T-helper 17 cell (primary cell): ENCODE results near the gene B4GALT6. TPM values are rescaled to one million over a fixed set of nuclear protein-coding genes. Genes with fewer than 3 reads are reported as not detected.
A peak's percentile ranks its signal among the peaks of the same experiment; 100 is the strongest.

ENCODE experiments used
- ATAC-seq: fragments of 150-1000 bp; cut with Tn5 transposase; 2 replicates; pipeline ENCODE4 v1.10.0; 2021; ENCODE audit warnings: mild to moderate bottlenecking, moderate library complexity
- DNase-seq, 3 donors: peaks; one replicate each; pipeline versions ENCODE4 v3.0.0 to v3.0.0-alpha.2; 2020 to 2021
- H3K9me3 ChIP-seq: one replicate; pipeline ENCODE4 v1.7.0; 2013; ENCODE audit warnings: low read length, mild to moderate bottlenecking; ENCODE audit not compliant: control insufficient read depth, poor library complexity, severe bottlenecking
- H3K27ac Mint-ChIP-seq: one replicate; pipeline ENCODE4 v1.8.0; 2022; ENCODE audit warnings: mild to moderate bottlenecking, moderate library complexity, mixed read lengths
- H3K27me3 Mint-ChIP-seq: one replicate; pipeline ENCODE4 v1.8.0; 2022; ENCODE audit warnings: mixed read lengths
- H3K36me3 Mint-ChIP-seq: one replicate; pipeline ENCODE4 v1.8.0; 2022; ENCODE audit warnings: low read depth, mixed read lengths
- H3K4me1 Mint-ChIP-seq: one replicate; pipeline ENCODE4 v1.8.0; 2022; ENCODE audit warnings: mild to moderate bottlenecking, mixed read lengths
- H3K4me3 Mint-ChIP-seq: one replicate; pipeline ENCODE4 v1.8.0; 2022; ENCODE audit warnings: mild to moderate bottlenecking, moderate library complexity, mixed read lengths
- total RNA-seq, 4 donors: library from RNA in 2 of 4; stranded (reverse) in 2 of 4; gene quantifications; one replicate each; pipeline ENCODE4 v1.2.3 and lab custom pipeline; 2022 to 2026

The B4GALT6 gene
- total RNA-seq, 2 donors from 2014 or later = 0.10 to 2.3 TPM

DNA sequence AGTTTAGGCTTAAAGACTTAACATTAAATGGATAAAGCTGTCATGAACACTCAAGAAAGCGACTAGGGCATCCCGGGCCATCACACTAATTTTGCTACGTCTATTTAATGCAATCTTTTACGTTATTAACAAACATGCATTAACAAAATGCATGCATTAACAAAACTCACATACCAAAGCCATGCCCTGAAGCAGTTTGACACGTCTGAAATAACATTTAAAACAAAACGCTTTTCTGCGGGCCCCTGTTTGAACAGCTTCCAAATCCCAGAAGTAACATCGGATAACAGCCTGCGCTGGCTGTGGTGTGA is 458 bp downstream of the B4GALT6 start:
- ATAC-seq (no peak), DNase-seq (no peak)
- peaks cover 58% of the 10 kb centered on the region for H3K27me3 Mint-ChIP-seq
- H3K36me3 Mint-ChIP-seq = peaks cover 7% of the 10 kb centered on the region
- H3K27ac Mint-ChIP-seq = no peak overlapping the region
- peaks cover 13% of the 10 kb centered on the region for H3K4me1 Mint-ChIP-seq
- peak overlapping the region; percentile 93 for H3K4me3 Mint-ChIP-seq
- H3K9me3 ChIP-seq = no peaks in the 10 kb centered on the region

DNA sequence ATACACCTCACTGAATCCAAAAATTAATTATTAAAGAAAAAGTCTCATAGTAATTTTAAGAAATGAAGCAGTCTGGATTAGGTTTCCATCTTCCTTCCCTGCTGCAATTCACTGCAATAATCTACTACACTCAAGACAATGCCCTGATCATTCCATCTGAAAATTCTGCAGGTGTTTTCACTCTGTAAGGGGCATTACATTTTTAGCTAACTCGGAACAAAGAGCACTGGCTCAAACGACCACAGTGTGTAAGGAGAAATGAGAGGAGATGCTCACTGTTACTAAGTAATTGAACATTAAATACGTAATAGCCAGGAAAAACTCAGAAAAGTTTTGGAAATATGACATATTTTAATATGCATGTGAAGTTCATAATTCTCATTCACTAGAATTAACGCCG is 1.3 kb downstream of the B4GALT6 start:
- Mint-ChIP-seq H3K27ac (no peak overlapping the region), H3K4me3 (peak overlapping the region; percentile 93), H3K4me1 (peaks cover 13% of the 10 kb centered on the region), H3K36me3 (peaks cover 7% of the 10 kb centered on the region), H3K27me3 (peaks cover 65% of the 10 kb centered on the region)
- DNase-seq (no peak), ATAC-seq (no peak)
- no peaks in the 10 kb centered on the region for H3K9me3 ChIP-seq

DNA sequence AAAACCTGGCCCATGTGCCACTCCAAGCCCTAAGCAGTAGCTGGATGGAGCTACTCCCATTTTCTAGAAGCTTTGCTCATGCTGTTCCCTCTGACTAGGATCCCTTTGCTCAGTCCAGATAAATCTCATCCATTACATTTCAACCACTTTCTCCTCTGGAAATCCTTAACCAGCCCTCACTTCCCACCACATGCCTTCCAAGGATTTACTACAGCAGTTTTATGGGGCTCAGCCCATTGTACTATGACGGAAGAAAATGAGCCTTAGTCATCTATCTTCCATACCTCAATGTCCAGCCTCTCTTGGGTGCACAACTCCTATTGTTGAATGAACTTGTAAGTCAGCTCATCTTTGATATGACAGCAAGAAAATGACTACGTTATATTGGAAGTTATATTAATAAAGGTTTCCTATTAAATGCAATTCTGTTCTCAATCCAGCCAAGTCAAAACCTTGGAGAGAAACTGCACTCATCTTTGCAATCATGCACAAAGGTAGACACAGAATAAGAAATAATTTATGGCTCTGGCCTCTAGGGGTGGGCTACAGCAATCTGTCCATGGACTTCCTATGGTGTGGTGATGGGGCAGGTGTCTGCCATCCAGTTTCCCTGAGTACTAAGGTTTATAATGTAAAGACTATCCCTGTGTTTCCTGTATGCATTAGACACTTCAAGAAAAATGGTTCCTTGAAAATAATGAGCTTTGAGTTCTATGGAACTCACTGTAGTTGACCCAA is 3.4 kb downstream of the B4GALT6 start:
- Mint-ChIP-seq H3K4me1 (peaks cover 11% of the 10 kb centered on the region), H3K27ac (no peak overlapping the region), H3K4me3 (no peak overlapping the region), H3K27me3 (peaks cover 54% of the 10 kb centered on the region), H3K36me3 (peaks cover 7% of the 10 kb centered on the region)
- ATAC-seq = no peak
- no peak for DNase-seq
- no peaks in the 10 kb centered on the region for H3K9me3 ChIP-seq

DNA sequence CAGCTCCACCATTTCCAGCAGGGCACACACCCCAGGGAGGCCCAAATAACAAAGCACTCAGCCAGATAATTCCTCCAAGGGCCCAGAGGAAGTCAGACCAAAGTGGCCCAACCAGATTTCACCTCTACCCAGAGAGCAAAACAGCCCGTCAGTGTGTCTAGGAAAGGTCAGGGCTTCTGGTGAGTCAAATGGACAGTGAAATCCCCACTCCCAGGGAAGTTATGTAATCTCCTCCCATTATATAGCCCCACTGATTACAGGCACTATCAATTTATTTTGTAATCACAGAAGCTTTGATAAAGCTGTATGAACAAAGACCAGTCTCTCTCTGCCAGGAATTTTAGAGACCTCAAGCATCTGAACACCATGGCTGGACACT is 4.0 kb downstream of the B4GALT6 start:
- no peak overlapping the region for H3K27ac Mint-ChIP-seq
- DNase-seq (no peak), ATAC-seq (no peak)
- H3K4me1 Mint-ChIP-seq = peaks cover 7% of the 10 kb centered on the region
- H3K4me3 Mint-ChIP-seq = no peak overlapping the region
- H3K27me3 Mint-ChIP-seq = peaks cover 51% of the 10 kb centered on the region
- H3K9me3 ChIP-seq = no peaks in the 10 kb centered on the region
- peaks cover 7% of the 10 kb centered on the region for H3K36me3 Mint-ChIP-seq

DNA sequence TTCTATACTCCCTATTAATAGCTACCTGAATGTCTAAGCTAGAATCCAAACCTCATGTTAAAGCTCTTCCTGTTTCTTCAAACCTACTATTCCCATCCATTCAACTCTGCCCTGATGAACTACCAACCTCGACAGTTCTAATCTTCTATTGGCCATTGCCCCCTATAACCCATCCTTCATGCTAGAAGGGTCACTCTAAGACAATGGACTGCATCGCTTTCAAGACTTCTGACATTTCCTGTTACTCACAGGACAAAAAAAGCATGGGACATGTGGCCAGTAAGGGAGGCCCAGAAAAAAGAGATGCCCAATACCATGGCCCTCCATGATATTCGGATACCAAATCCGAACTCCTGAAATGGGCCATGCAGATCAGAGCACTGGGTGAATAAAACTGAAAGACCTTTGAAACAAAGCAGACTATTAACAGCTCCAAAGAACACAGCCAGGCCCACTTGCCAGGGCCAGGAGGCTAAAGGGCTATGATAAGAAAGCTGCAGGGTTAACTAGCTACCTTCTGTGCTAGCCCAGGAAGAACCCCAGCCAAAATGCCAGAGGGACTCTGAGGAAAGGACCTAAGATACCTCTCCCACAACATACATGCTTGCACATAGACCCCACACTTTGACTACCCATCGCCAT is 4.5 kb downstream of the B4GALT6 start:
- ATAC-seq (no peak), DNase-seq (no peak)
- H3K27me3 Mint-ChIP-seq = peaks cover 51% of the 10 kb centered on the region
- H3K4me1 Mint-ChIP-seq = peaks cover 7% of the 10 kb centered on the region
- peaks cover 7% of the 10 kb centered on the region for H3K36me3 Mint-ChIP-seq
- no peaks in the 10 kb centered on the region for H3K9me3 ChIP-seq
- no peak overlapping the region for H3K4me3 Mint-ChIP-seq
- no peak overlapping the region for H3K27ac Mint-ChIP-seq

DNA sequence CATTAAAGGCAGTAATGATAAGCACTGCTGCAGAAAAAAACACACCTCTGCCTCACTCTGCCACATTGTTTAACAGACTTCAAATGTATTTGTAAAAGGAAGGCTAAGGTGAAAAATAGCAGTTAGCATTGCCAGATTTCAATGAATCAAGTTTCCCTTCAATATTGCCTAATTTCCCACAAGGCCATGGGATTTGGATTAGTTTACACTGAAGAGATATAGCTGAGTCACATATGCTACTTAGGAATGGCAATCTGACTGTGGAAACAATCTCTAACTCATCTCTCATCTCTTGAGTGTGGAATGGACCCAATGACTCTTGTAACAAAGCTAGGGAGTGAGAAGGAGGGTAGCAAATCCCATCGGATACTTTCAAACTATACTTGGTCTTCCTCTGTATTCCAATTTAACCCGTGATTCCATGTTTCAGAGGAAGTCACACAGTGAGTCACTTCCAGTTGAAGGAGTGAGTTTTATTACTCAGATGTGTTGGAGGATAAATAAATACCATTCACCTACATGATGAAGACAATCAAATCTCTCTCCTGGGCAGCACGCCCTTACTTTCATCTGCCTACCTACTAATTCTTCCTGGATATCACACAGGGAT is 5.1 kb downstream of the B4GALT6 start:
- Mint-ChIP-seq H3K4me1 (peaks cover 5% of the 10 kb centered on the region), H3K27me3 (peaks cover 49% of the 10 kb centered on the region), H3K36me3 (peaks cover 7% of the 10 kb centered on the region), H3K4me3 (no peak overlapping the region), H3K27ac (no peak overlapping the region)
- ATAC-seq = no peak
- H3K9me3 ChIP-seq = no peaks in the 10 kb centered on the region
- no peak for DNase-seq

DNA sequence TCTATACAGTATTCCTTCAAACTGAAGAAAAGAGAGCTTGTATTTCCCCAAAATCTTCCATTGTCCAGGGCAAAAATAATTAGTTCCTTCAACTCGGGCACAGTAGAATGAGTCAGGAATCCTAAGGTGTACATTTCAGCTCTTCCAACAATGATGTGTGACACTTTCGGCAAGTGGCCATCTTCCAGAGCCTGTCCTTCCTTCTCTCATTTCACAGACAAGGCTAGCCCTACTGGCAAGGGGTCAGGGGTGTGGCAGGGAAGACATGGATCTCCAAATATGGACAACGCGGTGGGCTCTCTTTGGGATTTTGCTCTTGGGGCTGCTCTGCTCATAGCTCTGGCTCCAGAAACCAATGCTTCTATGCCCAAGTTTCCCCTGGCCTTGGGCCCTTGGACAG is 6.0 kb downstream of the B4GALT6 start:
- ATAC-seq (no peak), DNase-seq (no peak)
- Mint-ChIP-seq H3K27me3 (peaks cover 41% of the 10 kb centered on the region), H3K36me3 (peaks cover 2% of the 10 kb centered on the region), H3K4me1 (no peaks in the 10 kb centered on the region), H3K4me3 (no peak overlapping the region), H3K27ac (no peak overlapping the region)
- no peaks in the 10 kb centered on the region for H3K9me3 ChIP-seq

DNA sequence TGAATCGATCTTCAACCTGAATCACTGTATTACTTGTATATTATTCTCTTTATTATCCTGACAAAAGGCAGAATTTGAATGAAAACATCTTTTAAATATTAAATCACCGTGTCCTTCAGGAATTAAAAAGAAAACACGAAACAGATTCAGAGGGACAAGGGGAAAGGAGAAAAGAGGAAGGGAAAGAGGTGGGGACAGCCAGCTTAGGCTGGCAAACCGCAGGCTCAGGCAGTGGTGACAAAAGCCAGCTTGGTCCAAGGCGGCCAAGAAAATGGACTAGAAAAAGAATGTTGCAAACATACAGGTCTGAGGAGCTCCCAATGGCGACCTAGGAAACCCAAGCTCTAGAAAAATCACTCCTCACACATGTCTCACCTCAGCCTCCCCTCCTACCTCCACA is 6.8 kb downstream of the B4GALT6 start:
- Mint-ChIP-seq H3K4me1 (no peaks in the 10 kb centered on the region), H3K27ac (no peak overlapping the region), H3K4me3 (no peak overlapping the region), H3K36me3 (peaks cover 2% of the 10 kb centered on the region), H3K27me3 (peaks cover 36% of the 10 kb centered on the region)
- no peaks in the 10 kb centered on the region for H3K9me3 ChIP-seq
- DNase-seq (no peak), ATAC-seq (no peak)

DNA sequence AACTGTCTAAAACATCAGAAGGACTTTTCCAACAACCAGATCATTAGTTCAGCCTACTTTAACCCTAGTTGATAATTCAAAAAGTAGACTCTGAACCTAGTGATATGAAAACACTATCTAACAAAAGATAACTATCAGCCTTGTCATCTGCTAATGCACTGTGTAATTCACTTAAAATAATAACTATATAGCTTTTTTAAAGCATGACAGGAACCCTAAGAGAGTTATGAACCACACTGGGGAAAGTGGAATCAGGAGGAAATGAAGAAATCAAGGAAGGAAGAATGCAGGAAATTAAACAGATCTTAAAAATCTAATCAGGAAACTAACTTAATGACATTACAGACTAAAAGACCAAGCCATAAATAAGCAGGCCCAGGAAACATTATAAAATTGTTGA is 9.0 kb downstream of the B4GALT6 start:
- DNase-seq = no peak

DNA sequence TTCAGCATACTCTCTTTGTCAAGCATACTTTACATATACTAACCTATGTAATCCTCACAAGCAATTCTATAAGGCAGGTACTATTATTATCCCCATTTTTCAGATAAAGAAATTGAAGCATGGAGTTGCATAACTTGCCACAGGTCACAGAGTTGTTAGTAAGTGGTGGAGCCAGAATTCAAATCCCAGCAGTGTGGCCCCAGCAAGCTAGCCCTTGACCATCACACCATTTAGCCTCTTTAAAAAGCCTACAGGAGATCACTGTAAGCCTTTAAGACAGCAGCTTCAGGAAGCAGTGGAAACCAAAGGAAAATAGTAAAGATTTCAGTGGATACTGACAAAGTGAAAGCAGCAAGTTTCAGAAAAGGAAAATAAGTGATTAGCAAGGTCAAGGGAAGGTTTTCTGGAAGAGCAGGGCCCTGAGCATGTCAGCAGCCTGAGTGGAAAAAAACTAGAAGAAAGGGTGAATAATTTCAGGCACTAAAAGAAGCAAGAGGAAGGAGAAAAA is 11.7 kb downstream of the B4GALT6 start:
- H3K27ac Mint-ChIP-seq = no peak overlapping the region
- ATAC-seq (no peak), DNase-seq (no peak)
- H3K4me1 Mint-ChIP-seq = no peaks in the 10 kb centered on the region
- peaks cover 9% of the 10 kb centered on the region for H3K27me3 Mint-ChIP-seq
- H3K9me3 ChIP-seq = no peaks in the 10 kb centered on the region
- H3K4me3 Mint-ChIP-seq = no peak overlapping the region
- no peaks in the 10 kb centered on the region for H3K36me3 Mint-ChIP-seq

More for the DNA sequence above, 9.0 kb downstream of the B4GALT6 start:
- no peaks in the 10 kb centered on the region for H3K4me1 Mint-ChIP-seq
- H3K27me3 Mint-ChIP-seq = peaks cover 26% of the 10 kb centered on the region
- no peak for ATAC-seq
- H3K4me3 Mint-ChIP-seq = no peak overlapping the region
- no peak overlapping the region for H3K27ac Mint-ChIP-seq
- no peaks in the 10 kb centered on the region for H3K9me3 ChIP-seq
- no peaks in the 10 kb centered on the region for H3K36me3 Mint-ChIP-seq

DNA sequence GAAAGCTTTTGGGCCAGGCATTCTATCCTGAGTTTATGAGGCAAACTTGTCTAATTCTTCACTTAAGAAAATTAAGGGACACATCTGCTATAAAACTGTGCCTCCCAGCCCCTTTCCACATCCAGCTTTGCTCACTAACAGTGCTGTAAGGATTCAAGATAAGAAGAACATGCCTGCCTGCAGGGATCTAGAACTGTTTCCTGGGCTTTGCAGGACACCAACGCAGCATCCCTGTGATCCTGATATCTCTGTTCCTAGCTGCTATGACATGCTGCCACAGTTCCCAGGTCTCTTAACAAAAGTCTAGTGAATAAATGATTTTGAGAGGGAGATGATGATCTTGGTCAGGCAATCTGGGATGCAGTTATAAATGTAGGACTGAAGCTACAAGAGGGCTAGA is 12.4 kb downstream of the B4GALT6 start:
- H3K4me3 Mint-ChIP-seq = no peak overlapping the region
- no peaks in the 10 kb centered on the region for H3K36me3 Mint-ChIP-seq
- no peaks in the 10 kb centered on the region for H3K9me3 ChIP-seq
- ATAC-seq (no peak), DNase-seq (no peak)
- no peaks in the 10 kb centered on the region for H3K4me1 Mint-ChIP-seq
- no peak overlapping the region for H3K27ac Mint-ChIP-seq
- H3K27me3 Mint-ChIP-seq = peaks cover 15% of the 10 kb centered on the region

DNA sequence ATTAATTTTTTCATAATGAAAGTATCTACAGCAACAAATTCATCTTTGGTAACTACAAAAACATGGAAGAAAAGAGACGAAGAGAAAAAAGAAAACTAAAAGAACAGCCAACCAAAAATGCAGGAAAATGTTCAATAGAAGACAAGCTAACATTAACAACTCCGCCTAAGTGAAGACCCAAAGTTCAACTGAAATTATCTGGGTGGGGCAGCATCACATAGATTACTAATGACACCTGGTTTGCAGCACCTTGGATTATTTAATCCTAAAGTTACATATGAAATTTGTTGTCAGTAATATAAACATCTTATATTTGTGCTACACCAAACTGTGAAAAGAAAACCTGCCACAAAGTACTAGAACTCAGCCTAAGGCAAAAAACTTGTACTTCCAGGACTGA is 14.8 kb downstream of the B4GALT6 start:
- Mint-ChIP-seq H3K27me3 (peaks cover 16% of the 10 kb centered on the region), H3K27ac (no peak overlapping the region), H3K36me3 (no peaks in the 10 kb centered on the region), H3K4me3 (no peak overlapping the region), H3K4me1 (no peaks in the 10 kb centered on the region)
- no peak for DNase-seq
- no peak for ATAC-seq
- H3K9me3 ChIP-seq = no peaks in the 10 kb centered on the region

DNA sequence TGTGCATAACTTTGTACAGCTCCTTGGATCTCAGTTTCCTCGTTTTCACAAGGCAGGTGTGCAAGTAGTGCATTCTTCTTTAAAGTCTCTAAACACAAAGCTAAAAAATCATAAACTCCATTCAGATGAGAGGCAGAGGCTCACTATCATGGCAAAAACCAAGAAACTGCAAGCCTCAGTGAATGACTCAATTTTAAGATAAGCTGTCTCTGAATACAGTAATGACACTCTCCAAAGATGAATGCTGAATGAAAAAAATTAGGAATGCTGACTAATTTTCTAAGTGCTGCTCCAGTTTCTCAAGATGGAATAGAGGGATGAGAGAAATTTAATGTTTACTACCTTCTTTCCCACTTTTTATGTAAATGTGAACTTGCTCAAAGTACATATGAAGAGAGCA is 17.2 kb downstream of the B4GALT6 start:
- DNase-seq (no peak), ATAC-seq (no peak)
- no peaks in the 10 kb centered on the region for H3K9me3 ChIP-seq
- no peak overlapping the region for H3K4me3 Mint-ChIP-seq
- no peak overlapping the region for H3K27ac Mint-ChIP-seq
- H3K36me3 Mint-ChIP-seq = no peaks in the 10 kb centered on the region
- H3K27me3 Mint-ChIP-seq = peaks cover 16% of the 10 kb centered on the region
- no peaks in the 10 kb centered on the region for H3K4me1 Mint-ChIP-seq

DNA sequence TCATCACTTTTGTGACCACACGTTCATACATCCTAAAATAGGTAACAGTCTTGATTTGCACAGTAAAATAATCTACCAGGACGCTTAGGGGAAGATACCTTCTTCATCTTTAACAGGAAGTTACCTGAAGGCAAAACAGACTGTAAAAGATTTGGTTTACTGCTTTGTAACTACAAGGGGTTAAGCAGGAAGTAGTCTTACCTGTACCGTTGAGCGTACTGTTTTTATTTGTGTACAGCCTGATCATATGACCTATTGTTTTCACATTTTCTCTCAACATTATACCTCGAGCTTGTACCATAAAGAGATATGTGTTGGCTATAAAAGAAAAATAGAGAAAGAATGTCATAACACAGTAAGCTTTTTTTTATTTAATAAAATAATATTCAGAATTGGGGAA is 18.3 kb downstream of the B4GALT6 start:
- ATAC-seq = no peak
- no peak overlapping the region for H3K27ac Mint-ChIP-seq
- no peaks in the 10 kb centered on the region for H3K4me1 Mint-ChIP-seq
- DNase-seq = no peak
- H3K36me3 Mint-ChIP-seq = no peaks in the 10 kb centered on the region
- no peak overlapping the region for H3K4me3 Mint-ChIP-seq
- H3K9me3 ChIP-seq = no peaks in the 10 kb centered on the region
- peaks cover 19% of the 10 kb centered on the region for H3K27me3 Mint-ChIP-seq
